GM10248 (cell line): ENCODE measurements around the gene KRTAP19-4.

Source experiments
- CTCF ChIA-PET: fragments of 300-600 bp; sonication (Branson Sonifier 250); formaldehyde crosslinking; extraction: SDS; loops from one replicate; lab custom pipeline; 2021; ENCODE audit warnings: antibody characterized with exemption; lab: Yijun Ruan, JAX
- POLR2A ChIA-PET: fragments of 350-650 bp; sonication (Branson Sonifier 250); formaldehyde crosslinking; extraction: SDS; loops from one replicate; lab custom pipeline; 2020; ENCODE audit warnings: antibody characterized with exemption; lab: Yijun Ruan, JAX
- DNase-seq: peaks from one replicate; pipeline ENCODE4 v3.0.0; 2012; ENCODE audit errors: extremely low spot score
- TF ChIP-seq, protein P1 (sequence below): IDR thresholded peaks from 2 replicates; pipeline ENCODE4 v1.5.1; 2012; ENCODE audit warnings: mild to moderate bottlenecking, low read depth; ENCODE audit errors: extremely low read depth, missing control alignments, control extremely low read depth

KRTAP19-4 gene

DNA sequence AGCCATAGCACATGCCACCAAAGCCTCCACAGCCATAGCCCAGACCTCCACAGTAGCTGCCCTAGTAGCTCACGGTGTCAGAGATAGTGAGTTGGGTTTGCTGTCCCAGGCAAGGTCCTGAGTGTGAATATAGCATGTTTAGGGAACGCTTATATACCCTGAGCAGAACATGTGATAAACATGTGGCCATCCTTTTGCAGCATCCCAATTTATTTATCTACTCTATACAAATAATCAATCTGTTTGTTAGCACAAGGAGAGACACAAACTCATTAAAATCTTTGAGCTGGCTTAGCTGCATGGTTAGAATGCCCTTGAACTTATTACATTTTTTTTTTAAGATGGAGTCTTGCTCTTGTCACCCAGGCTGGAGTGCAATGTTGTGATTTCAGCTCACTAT lies 9.6 kb downstream of the KRTAP19-4 start, which contains the start of gene KRTAP19-2:
TSS of gene KRTAP19-2 (minus strand) at position 101 of the 400 bp plus-strand sequence. CDS start at position 13, 88 bp downstream.
- CTCF ChIA-PET = no interaction called here
- TF ChIP-seq, protein P1, sequence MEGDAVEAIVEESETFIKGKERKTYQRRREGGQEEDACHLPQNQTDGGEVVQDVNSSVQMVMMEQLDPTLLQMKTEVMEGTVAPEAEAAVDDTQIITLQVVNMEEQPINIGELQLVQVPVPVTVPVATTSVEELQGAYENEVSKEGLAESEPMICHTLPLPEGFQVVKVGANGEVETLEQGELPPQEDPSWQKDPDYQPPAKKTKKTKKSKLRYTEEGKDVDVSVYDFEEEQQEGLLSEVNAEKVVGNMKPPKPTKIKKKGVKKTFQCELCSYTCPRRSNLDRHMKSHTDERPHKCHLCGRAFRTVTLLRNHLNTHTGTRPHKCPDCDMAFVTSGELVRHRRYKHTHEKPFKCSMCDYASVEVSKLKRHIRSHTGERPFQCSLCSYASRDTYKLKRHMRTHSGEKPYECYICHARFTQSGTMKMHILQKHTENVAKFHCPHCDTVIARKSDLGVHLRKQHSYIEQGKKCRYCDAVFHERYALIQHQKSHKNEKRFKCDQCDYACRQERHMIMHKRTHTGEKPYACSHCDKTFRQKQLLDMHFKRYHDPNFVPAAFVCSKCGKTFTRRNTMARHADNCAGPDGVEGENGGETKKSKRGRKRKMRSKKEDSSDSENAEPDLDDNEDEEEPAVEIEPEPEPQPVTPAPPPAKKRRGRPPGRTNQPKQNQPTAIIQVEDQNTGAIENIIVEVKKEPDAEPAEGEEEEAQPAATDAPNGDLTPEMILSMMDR = no peak

DNA sequence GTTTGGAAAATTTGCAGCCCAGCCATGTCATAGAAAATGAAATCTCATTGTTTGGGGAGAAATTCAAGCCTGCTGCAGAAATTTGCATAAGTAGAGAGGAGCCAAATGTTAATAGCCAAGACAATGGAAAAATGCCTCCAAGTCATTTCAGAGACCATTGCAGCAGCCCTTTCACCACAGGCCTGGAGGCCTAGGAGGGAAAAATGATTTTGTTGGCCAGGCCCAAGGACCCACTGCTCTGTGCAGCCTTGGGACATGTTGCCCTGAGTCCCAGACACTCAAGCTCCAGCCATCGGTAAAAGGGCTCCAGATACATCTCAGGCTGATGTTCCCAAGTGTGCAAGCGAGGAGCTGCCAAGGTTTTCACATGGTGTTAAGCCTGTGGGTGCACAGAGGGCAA lies 10.8 kb downstream of the KRTAP19-4 start:
- CTCF ChIA-PET = no interaction called here
- TF ChIP-seq, protein P1 = no peak
- POLR2A ChIA-PET = no interaction called here
- no peak for DNase-seq

More for the DNA sequence above, 9.6 kb downstream of the KRTAP19-4 start, which contains the start of gene KRTAP19-2:
- POLR2A ChIA-PET = no interaction called here
- no peak for DNase-seq

DNA sequence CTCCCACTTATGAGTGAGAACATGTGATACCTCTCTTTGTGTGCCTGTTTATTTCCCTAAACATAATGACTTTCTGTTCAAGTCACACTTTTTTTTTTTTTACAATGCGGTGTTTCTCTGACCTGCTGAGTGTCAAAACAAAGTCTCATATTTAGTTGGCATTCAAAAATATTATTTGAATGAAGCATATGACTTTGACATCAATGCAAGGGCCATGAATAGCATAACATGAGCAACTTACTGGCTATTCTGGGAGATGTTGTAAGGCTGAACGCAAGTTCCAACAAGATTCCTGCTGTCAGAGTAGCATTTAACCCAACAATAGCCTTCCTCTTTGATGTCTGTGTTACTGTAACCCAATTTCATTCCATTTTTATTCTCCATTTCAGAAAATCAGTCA lies 14.8 kb downstream of the KRTAP19-4 start:
- CTCF ChIA-PET = no interaction called here
- TF ChIP-seq, protein P1 = no peak
- POLR2A ChIA-PET = no interaction called here
- no peak for DNase-seq

DNA sequence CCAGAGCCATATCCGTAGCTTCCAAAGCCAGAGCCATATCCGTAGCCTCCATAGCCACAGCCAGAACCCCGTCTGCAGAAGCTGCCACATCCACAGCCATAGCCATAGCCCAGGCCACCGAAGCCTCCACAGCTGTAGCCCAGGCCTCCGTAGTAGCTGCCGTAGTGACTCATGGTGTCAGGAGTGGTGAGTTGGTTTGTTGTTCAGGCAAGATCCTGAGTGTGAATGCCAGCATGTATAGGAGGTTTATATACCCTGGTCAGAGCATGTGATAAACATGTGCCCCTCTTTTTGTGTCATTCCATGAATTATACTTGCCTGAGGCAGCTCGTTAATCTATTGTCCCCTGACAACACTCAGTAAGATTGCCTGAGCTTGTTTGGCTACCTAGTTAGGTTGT lies 16.8 kb downstream of the KRTAP19-4 start, which contains the start of gene KRTAP19-1:
TSS of gene KRTAP19-1 (minus strand) at position 223 of the 400 bp plus-strand sequence. CDS start at position 173, 50 bp downstream.
- TF ChIP-seq, protein P1 = no peak
- ChIA-PET POLR2A (no interaction called here), CTCF (no interaction called here)
- no peak for DNase-seq

DNA sequence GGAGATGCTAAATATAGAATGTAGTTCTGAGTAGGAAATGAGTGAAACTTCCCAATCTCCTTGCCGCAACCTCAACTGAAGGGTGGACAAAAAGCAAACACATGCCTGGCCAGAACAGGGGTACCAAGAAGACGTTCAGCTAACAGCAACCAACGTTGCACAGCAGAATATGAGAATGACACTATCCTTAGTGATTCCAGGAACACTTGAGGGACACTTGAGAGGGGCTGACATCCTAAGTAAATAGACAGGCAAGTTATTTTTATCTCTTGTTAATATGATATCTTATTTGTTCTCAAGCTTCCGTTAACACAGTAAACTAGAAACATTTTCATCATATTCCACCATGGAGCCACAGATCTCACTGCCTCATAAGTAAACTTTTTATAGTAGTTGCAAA lies 17.7 kb downstream of the KRTAP19-4 start:
- TF ChIP-seq, protein P1 = no peak
- no peak for DNase-seq
- ChIA-PET CTCF (no interaction called here), POLR2A (no interaction called here)

DNA sequence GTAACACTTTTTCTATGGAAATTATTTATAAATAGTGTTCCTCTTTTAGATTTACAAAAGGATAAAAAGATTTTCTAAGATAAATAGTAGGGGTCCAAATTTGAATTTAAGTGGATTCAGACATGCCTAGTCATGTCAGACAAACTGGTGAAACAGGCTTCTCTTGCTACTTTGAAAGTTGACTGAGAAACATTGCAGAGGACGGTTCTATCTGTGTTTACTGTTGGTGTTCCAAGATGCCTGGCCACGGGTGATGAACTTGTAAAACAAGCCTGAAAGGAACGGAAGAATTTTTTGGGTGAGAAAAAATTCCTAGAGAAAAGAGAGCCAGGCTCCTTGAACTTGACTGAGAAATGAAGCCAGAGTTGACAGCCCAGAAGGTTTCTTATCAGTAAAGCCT lies 19.0 kb downstream of the KRTAP19-4 start:
- CTCF ChIA-PET = no interaction called here
- TF ChIP-seq, protein P1 = no peak
- no peak for DNase-seq
- POLR2A ChIA-PET = no interaction called here
